ENCODE results near the gene RS1. TPM values are rescaled to one million over a fixed set of nuclear protein-coding genes. Genes with fewer than 3 reads are reported as not detected.

Gene RS1
- total RNA-seq, 1 donor from 2014 or later = not detected

GRCh38 chrX:18652636-18653035 is 19.3 kb downstream of the RS1 start:
- no peak for TF ChIP-seq CTCF (conservative IDR thresholded peaks at IDR 0.05; ENCODE audit: low read depth, low read length)
- H3K4me3 ChIP-seq (ENCODE audit: low read depth, low read length) = no peak overlapping the region
- no peak for DNase-seq (ENCODE audit: low read depth)

- no peak for TF ChIP-seq CTCF (conservative IDR thresholded peaks at IDR 0.05; ENCODE audit: low read depth, low read length)
- no peak for DNase-seq (ENCODE audit: low read depth)
- H3K4me3 ChIP-seq (ENCODE audit: low read depth, low read length) = no peak overlapping the region
Observed at GRCh38 chrX:18650662-18651061, 21.2 kb downstream of the RS1 start.

GRCh38 chrX:18649498-18649951 is 22.4 kb downstream of the RS1 start:
- no peak overlapping the region for H3K4me3 ChIP-seq (ENCODE audit: low read depth, low read length)
- TF ChIP-seq CTCF (conservative IDR thresholded peaks at IDR 0.05; ENCODE audit: low read depth, low read length) = no peak
- no peak for DNase-seq (ENCODE audit: low read depth)

GRCh38 chrX:18647621-18648020 is 24.3 kb downstream of the RS1 start:
- TF ChIP-seq CTCF (conservative IDR thresholded peaks at IDR 0.05; ENCODE audit: low read depth, low read length) = no peak

GRCh38 chrX:18643853-18644252 is 28.1 kb downstream of the RS1 start:
- TF ChIP-seq CTCF (conservative IDR thresholded peaks at IDR 0.05; ENCODE audit: low read depth, low read length) = no peak
- DNase-seq (ENCODE audit: low read depth) = peak; percentile 23

More at GRCh38 chrX:18647621-18648020, 24.3 kb downstream of the RS1 start:
- no peak for DNase-seq (ENCODE audit: low read depth)
- H3K4me3 ChIP-seq (ENCODE audit: low read depth, low read length) = no peak overlapping the region

GRCh38 chrX:18643243-18643642 is 28.7 kb downstream of the RS1 start:
- no peak for TF ChIP-seq CTCF (conservative IDR thresholded peaks at IDR 0.05; ENCODE audit: low read depth, low read length)
- DNase-seq (ENCODE audit: low read depth) = no peak

More at GRCh38 chrX:18643853-18644252, 28.1 kb downstream of the RS1 start:
- H3K4me3 ChIP-seq (ENCODE audit: low read depth, low read length) = no peak overlapping the region

GRCh38 chrX:18640686-18641085 is 31.2 kb downstream of the RS1 start:
- TF ChIP-seq CTCF (conservative IDR thresholded peaks at IDR 0.05; ENCODE audit: low read depth, low read length) = no peak
- DNase-seq (ENCODE audit: low read depth) = no peak
- no peak overlapping the region for H3K4me3 ChIP-seq (ENCODE audit: low read depth, low read length)

More at GRCh38 chrX:18643243-18643642, 28.7 kb downstream of the RS1 start:
- H3K4me3 ChIP-seq (ENCODE audit: low read depth, low read length) = no peak overlapping the region
